GM12878 (cell line): ENCODE measurements around the gene PID1.

Source experiments
- ASH2L ChIP-seq: fragments of 300-600, 200-600 bp; sonication (generic); IDR thresholded peaks from 2 replicates; pipeline ENCODE4 v1.6.1; 2017; ENCODE audit warnings: low read depth, mild to moderate bottlenecking, borderline replicate concordance
- CHD2 ChIP-seq: IDR thresholded peaks from 2 replicates; pipeline ENCODE4 v1.6.1; 2011; ENCODE audit warnings: low read depth, low read length, improper control_type of control experiment, borderline replicate concordance
- EZH2 ChIP-seq: IDR thresholded peaks from 2 replicates; pipeline ENCODE4 v1.6.1; 2012; ENCODE audit warnings: low read depth, mild to moderate bottlenecking, control low read depth, inconsistent platforms, low read length, borderline replicate concordance; ENCODE audit not compliant: control insufficient read depth
- HDAC2 ChIP-seq: fragments of 200-600 bp; sonication (generic); IDR thresholded peaks from 2 replicates; pipeline ENCODE4 v1.6.1; 2017
- IKZF2 ChIP-seq, 2 experiments: fragments of 450-650 bp; IDR thresholded peaks; 2 replicates each; pipeline ENCODE4 v1.6.1; 2017; ENCODE audit warnings: mild to moderate bottlenecking in 2 of 2, moderate library complexity in 2 of 2
- NR2C2 ChIP-seq: IDR thresholded peaks from 2 replicates; pipeline ENCODE4 v1.6.1; 2011; ENCODE audit warnings: borderline replicate concordance, low read depth; ENCODE audit not compliant: control insufficient read depth, insufficient read length
- PAX5 ChIP-seq: IDR thresholded peaks from 2 replicates; pipeline ENCODE4 v1.6.1; 2011; ENCODE audit warnings: low read depth, low read length, borderline replicate concordance
- RFX5 ChIP-seq: IDR thresholded peaks from 2 replicates; pipeline ENCODE4 v1.6.1; 2011; ENCODE audit warnings: low read depth, low read length, improper control_type of control experiment
- SP1 ChIP-seq: IDR thresholded peaks from one replicate; pipeline ENCODE4 v1.6.1; 2011; ENCODE audit warnings: low read depth, low read length
- SPI1 ChIP-seq: IDR thresholded peaks from 2 replicates; pipeline ENCODE4 v1.6.1; 2011; ENCODE audit warnings: low read depth, mild to moderate bottlenecking, low read length, moderate library complexity, borderline replicate concordance; ENCODE audit not compliant: insufficient read depth
- TAF1 ChIP-seq: IDR thresholded peaks from 2 replicates; pipeline ENCODE4 v1.6.1; 2011; ENCODE audit warnings: mild to moderate bottlenecking, low read depth, low read length, borderline replicate concordance
- TF ChIP-seq, protein P1 (sequence below): fragments of 450-650 bp; formaldehyde crosslinking; IDR thresholded peaks from 2 replicates; pipeline ENCODE4 v1.4.0; 2020; ENCODE audit warnings: mild to moderate bottlenecking, moderate library complexity
- TF ChIP-seq, protein P2 (sequence below), 3 experiments: IDR thresholded peaks in 2 of 3; conservative IDR thresholded peaks in 1 of 3; 2 replicates each; pipeline ENCODE4 v1.5.1; 2011; ENCODE audit warnings: low read depth in 3 of 3, low read length in 3 of 3, mild to moderate bottlenecking in 3 of 3, control low read depth in 2 of 3, moderate library complexity in 2 of 3, inconsistent platforms in 1 of 3, mixed read lengths in 1 of 3; ENCODE audit not compliant: control insufficient read depth in 2 of 3, insufficient read depth in 1 of 3; ENCODE audit errors: extremely low read depth in 1 of 3

DNA sequence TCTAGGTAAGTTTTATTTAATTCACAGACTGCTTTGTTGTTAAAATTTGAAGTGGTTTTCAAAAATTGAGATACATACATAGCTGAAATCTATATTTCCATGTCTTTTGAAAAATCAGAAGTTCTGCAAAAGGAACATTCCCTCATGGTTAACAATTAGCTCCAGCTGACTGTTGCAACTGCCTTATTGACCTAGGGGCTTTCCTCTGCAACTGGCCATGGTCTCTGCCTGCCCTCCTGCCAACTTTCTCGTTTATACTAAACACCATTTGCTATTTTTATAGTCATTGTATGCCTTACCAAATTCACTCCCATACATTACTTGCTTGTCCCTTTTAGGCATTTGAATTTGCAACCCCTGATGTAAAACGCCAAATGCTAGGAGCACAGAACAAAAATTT, 107.2 kb downstream of the PID1 start:
- TF ChIP-seq, protein P1, sequence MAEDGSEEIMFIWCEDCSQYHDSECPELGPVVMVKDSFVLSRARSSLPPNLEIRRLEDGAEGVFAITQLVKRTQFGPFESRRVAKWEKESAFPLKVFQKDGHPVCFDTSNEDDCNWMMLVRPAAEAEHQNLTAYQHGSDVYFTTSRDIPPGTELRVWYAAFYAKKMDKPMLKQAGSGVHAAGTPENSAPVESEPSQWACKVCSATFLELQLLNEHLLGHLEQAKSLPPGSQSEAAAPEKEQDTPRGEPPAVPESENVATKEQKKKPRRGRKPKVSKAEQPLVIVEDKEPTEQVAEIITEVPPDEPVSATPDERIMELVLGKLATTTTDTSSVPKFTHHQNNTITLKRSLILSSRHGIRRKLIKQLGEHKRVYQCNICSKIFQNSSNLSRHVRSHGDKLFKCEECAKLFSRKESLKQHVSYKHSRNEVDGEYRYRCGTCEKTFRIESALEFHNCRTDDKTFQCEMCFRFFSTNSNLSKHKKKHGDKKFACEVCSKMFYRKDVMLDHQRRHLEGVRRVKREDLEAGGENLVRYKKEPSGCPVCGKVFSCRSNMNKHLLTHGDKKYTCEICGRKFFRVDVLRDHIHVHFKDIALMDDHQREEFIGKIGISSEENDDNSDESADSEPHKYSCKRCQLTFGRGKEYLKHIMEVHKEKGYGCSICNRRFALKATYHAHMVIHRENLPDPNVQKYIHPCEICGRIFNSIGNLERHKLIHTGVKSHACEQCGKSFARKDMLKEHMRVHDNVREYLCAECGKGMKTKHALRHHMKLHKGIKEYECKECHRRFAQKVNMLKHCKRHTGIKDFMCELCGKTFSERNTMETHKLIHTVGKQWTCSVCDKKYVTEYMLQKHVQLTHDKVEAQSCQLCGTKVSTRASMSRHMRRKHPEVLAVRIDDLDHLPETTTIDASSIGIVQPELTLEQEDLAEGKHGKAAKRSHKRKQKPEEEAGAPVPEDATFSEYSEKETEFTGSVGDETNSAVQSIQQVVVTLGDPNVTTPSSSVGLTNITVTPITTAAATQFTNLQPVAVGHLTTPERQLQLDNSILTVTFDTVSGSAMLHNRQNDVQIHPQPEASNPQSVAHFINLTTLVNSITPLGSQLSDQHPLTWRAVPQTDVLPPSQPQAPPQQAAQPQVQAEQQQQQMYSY (CRISPR knock-in tag) = no peak
- TF ChIP-seq EZH2 (no peak), PAX5 (no peak), HDAC2 (no peak), RFX5 (no peak), TAF1 (no peak), ASH2L (no peak), NR2C2 (no peak), SPI1 (no peak), SP1 (no peak), CHD2 (no peak), IKZF2 (IDR thresholded peaks at IDR 0.05) (no peak)
- TF ChIP-seq, protein P2, sequence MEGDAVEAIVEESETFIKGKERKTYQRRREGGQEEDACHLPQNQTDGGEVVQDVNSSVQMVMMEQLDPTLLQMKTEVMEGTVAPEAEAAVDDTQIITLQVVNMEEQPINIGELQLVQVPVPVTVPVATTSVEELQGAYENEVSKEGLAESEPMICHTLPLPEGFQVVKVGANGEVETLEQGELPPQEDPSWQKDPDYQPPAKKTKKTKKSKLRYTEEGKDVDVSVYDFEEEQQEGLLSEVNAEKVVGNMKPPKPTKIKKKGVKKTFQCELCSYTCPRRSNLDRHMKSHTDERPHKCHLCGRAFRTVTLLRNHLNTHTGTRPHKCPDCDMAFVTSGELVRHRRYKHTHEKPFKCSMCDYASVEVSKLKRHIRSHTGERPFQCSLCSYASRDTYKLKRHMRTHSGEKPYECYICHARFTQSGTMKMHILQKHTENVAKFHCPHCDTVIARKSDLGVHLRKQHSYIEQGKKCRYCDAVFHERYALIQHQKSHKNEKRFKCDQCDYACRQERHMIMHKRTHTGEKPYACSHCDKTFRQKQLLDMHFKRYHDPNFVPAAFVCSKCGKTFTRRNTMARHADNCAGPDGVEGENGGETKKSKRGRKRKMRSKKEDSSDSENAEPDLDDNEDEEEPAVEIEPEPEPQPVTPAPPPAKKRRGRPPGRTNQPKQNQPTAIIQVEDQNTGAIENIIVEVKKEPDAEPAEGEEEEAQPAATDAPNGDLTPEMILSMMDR (IDR thresholded peaks at IDR 0.05 in 2 of 3, conservative IDR thresholded peaks at IDR 0.05 in 1 of 3; ENCODE audit: control insufficient read depth in 2 of 3, extremely low read depth in 1 of 3, insufficient read depth in 1 of 3, low read depth in 3 of 3, low read length in 3 of 3) = no peak
